Amniotic epithelial cell (primary cell): ENCODE results near the gene PCCB.
"Not testable (repeated sequence)": the region's sequence is repeated elsewhere in the genome, so short reads cannot be mapped to it uniquely, and the experiment has no call there.

ENCODE experiments used
- DNase-seq: peaks from one replicate; pipeline ENCODE4 v3.0.0-alpha.2; 2010; ENCODE audit warnings: low read depth

Gene PCCB

GRCh38 chr3:136262559-136262958 lies 12.4 kb downstream of the PCCB start:
- DNase-seq = no peak

- peak; percentile 10 for DNase-seq
These were observed 13.1 kb downstream of the PCCB start for GRCh38 chr3:136263251-136263650.

DNA sequence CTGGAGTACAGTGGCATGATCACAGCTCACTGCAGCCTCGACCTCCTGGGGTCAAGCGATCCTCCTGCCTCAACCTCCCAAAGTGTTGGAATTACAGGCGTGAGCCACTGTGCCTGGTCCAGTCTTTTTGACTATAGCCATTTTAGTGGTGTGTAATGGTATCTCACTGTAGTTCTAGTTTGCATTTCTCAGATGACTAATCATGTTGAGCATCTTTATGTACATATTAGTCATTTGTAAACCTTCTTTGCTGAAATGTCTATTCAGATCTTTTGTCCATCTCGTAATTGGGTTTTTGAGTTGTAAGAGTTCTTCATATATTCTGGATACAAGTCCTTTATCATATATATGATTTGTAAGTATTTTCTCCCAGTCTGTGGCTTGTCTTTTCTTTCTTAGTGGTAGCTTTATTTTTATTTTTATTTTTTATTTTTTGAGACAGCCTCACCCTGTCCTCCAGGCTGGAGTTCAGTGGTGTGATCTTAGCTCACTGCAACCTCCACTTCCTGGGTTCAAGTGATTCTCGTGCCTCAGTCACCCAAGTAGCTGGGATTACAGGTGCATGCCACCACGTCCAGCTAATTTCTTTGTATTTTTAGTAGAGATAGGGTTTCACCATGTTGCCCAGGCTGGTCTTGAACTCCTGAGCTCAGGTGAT lies 16.5 kb downstream of the PCCB start:
- peak; percentile 47 for DNase-seq

- no peak for DNase-seq
These were observed 17.1 kb downstream of the PCCB start for GRCh38 chr3:136267235-136267634.

- DNase-seq = no peak
These were observed 20.0 kb downstream of the PCCB start for GRCh38 chr3:136270179-136270578.

- DNase-seq = not testable (repeated sequence)
These were observed 21.5 kb downstream of the PCCB start for GRCh38 chr3:136271626-136272025.

GRCh38 chr3:136276049-136276755 lies 26.1 kb downstream of the PCCB start:
- DNase-seq = no peak

- no peak for DNase-seq
These were observed 27.0 kb downstream of the PCCB start for GRCh38 chr3:136277115-136277514.

DNA sequence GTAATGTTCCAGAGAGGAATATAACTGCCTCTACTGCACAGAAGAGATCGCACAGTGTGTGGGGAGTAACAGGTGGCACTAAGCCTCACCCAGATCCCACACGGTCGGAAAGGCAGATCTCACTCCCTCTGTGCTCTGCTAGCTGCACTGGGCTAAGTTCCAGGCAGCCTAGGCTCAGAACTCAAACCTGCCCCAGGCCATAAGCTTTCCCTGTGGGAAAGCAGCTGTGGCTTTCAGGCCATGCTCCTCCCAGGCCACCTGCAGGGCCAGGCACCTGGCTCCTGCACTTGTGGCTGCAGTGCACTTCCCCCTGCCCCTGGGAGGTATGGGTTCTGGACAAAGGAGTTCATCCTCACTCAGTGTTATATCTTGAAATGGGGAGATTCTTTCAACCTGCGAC lies 27.5 kb downstream of the PCCB start:
- DNase-seq = no peak

- DNase-seq = no peak
These were observed 29.0 kb downstream of the PCCB start for GRCh38 chr3:136279092-136279491.

DNA sequence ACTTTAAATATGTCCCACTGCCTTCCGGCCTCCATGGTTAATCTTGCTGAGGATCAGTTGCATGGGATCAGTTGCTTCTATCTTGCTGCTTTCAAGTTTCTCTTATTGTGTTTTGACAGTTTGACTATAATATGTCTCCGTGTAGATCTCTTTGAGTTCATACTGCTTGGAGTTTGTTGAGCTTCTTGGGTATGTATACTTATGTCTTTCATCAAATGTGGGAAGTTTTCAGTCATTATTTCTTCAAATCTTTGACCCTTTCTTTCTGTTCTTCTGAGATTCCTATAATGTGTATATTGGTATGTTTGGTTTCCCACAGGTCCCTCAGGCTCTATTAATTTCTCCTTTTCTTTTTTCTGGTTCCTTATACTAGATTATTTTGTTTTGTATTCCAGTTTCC lies 30.8 kb downstream of the PCCB start:
- DNase-seq = no peak

DNA sequence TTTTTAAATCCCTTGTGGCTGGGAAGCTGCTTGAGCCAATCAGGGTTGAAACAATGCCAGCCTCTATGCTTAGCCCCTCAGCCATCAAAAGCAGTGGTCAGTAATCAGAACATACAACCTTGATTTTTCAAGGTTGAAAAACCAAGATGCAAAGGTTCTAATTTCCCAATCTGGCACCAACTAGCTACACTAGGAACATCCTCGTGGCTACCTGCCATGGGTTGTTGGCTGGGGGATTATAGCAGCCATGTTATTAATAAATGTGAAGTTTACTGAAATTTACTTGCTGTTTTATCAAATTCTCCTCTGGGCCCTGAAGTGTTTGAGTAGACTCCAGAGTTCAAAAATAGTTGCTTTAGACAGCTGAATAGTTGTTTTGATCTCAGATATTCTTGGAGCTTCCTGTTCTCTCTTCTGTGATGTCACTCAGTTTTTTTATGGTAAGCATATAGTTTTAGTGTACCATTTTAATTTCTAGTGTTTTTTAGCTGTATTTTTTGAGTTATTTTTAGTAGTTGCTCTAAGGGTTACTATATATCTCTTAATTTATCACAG lies 31.9 kb downstream of the PCCB start:
- DNase-seq = no peak

- peak; percentile 65 for DNase-seq
These were observed 33.5 kb downstream of the PCCB start for GRCh38 chr3:136283627-136284026.

GRCh38 chr3:136291302-136291701 lies 41.2 kb downstream of the PCCB start:
- no peak for DNase-seq

- DNase-seq = no peak
These were observed 42.4 kb downstream of the PCCB start for GRCh38 chr3:136292500-136292899.

DNA sequence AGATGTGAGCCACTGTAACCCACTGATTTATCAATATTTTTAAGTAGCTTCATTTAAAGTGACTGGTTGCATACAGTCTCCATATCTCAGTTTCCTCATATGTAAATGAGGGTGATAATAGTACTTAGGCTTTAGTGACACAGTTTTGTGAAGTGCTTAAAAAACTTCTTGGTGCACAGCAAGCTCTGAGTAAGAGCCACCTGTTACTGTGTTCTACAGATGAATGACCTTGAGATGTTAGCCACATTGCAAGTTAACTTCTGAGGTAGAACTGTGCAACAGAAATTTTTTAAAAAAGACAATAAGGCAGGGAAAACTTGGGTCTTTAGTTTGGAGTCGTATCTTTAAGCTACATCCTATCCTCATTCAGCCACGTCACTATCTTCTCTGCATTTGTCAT lies 43.1 kb downstream of the PCCB start:
- no peak for DNase-seq

- no peak for DNase-seq
These were observed 44.0 kb downstream of the PCCB start for GRCh38 chr3:136294176-136294575.

GRCh38 chr3:136296960-136297359 lies 46.8 kb downstream of the PCCB start:
- no peak for DNase-seq

- DNase-seq = no peak
These were observed 47.7 kb downstream of the PCCB start for GRCh38 chr3:136297826-136298225.

DNA sequence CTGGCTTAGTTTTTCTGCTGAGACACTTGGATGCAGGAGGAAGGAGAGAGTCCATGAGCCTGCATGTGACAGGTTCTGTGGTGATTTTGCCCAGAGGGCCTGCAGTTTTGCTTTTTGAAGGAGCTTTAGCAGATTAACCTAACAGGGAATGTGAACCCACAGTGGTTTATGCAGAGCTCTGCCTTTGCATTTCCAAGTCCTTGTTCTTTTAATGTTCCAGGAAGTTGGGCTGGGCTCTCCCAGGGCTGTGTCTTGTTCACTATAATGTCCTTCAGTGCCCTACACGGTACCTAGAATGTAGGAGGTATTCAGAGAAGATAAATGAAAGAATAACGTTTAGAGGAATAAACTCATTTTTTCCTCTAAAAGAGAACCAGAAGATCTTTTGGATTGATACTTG lies 50.3 kb downstream of the PCCB start:
- no peak for DNase-seq

DNA sequence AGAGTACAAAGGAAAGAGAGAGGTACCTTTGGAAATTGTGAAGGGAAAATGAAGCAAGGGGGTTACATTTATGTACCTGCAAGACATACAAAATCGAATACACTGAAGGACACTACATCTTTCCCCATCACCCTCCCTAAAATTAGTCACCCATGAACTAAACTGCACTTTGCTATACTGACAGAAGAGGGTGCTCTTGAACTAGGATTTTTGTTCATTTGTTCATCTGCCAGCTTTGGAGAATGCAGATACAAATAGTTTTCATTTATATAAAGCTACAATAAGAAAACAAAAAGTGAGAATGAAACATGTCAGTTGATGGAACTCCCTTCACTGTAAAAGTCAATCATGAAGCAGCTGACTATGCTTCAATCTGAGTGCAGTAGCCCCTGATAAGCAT lies 55.7 kb downstream of the PCCB start:
- DNase-seq = peak; percentile 48

DNA sequence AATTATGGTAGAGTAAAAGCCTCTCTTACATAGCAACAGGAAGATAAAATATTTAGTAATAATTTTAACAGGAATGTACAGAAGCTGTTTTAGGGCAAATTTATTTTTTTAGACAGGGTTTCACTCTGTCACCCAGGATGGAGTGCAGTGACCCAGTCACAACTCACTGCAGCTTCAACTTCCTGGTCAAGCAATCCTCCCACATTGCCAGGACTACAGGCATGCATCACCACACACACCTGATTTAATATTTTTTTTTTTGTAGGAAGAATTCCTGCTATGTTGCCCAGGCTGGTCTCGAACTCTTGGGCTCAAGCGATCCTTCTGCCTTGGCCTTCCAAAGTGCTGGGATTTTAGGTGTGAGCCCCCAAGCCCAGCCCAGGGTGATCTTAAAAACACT lies 61.1 kb downstream of the PCCB start:
- DNase-seq = no peak

- DNase-seq = peak; percentile 26
These were observed 61.8 kb downstream of the PCCB start for GRCh38 chr3:136311968-136312367.

GRCh38 chr3:136326316-136326715 lies 76.2 kb downstream of the PCCB start:
- DNase-seq = no peak
